Glutamatergic neuron (in vitro differentiated cells): ENCODE measurements around the gene UNC5C. TPM values are rescaled to one million over a fixed set of nuclear protein-coding genes. Genes with fewer than 3 reads are reported as not detected.

Experiments used
- DNase-seq: peaks from one replicate; pipeline ENCODE4 v3.0.0; 2022
- H3K27ac Mint-ChIP-seq: one replicate; pipeline ENCODE4 v1.8.0; 2020; ENCODE audit warnings: mild to moderate bottlenecking, mixed read lengths, inconsistent platforms; ENCODE audit not compliant: unreplicated experiment
- H3K27me3 Mint-ChIP-seq: one replicate; pipeline ENCODE4 v1.8.0; 2020; ENCODE audit warnings: mild to moderate bottlenecking, moderate library complexity, mixed read lengths, inconsistent platforms; ENCODE audit not compliant: unreplicated experiment
- H3K36me3 Mint-ChIP-seq: one replicate; pipeline ENCODE4 v1.8.0; 2020; ENCODE audit warnings: mild to moderate bottlenecking, mixed read lengths, inconsistent platforms; ENCODE audit not compliant: unreplicated experiment
- H3K4me1 Mint-ChIP-seq: one replicate; pipeline ENCODE4 v1.8.0; 2020; ENCODE audit warnings: mild to moderate bottlenecking, low read depth, mixed read lengths, inconsistent platforms; ENCODE audit not compliant: unreplicated experiment
- H3K4me3 Mint-ChIP-seq: one replicate; pipeline ENCODE4 v1.8.0; 2020; ENCODE audit warnings: mild to moderate bottlenecking, mixed read lengths, inconsistent platforms; ENCODE audit not compliant: unreplicated experiment
- H3K9me3 Mint-ChIP-seq: one replicate; pipeline ENCODE4 v1.8.0; 2020; ENCODE audit warnings: mild to moderate bottlenecking, moderate library complexity, mixed read lengths, inconsistent platforms; ENCODE audit not compliant: unreplicated experiment
- CTCF ChIP-seq: fragments of 200-600 bp; sonication (generic); IDR thresholded peaks from one replicate; pipeline ENCODE4 v1.5.0; 2021; ENCODE audit not compliant: partially characterized antibody, unreplicated experiment
- total RNA-seq: library from RNA; stranded (reverse); fragmentation: NEBNext Ultra II Directional; extraction: Animal tissue kit (Norgen Biotek cat#: 25700); gene quantifications from one replicate; pipeline ENCODE4 v1.2.1, GENCODE V29; 2021; ENCODE audit not compliant: unreplicated experiment

The UNC5C gene
- total RNA-seq, 1 donor from 2014 or later: 41.2 TPM

GRCh38 chr4:95541094-95541493 is 7.7 kb downstream of the UNC5C start:
- no peak overlapping the region for H3K4me3 Mint-ChIP-seq
- TF ChIP-seq CTCF: no peak
- peaks cover 3% of the 10 kb centered on the region for H3K27me3 Mint-ChIP-seq
- H3K36me3 Mint-ChIP-seq: no peaks in the 10 kb centered on the region
- H3K27ac Mint-ChIP-seq: no peak overlapping the region
- no peak for DNase-seq
- peaks cover 7% of the 10 kb centered on the region for H3K9me3 Mint-ChIP-seq
- peaks cover 37% of the 10 kb centered on the region for H3K4me1 Mint-ChIP-seq

GRCh38 chr4:95540227-95540626 is 8.5 kb downstream of the UNC5C start:
- Mint-ChIP-seq H3K9me3 (peaks cover 2% of the 10 kb centered on the region), H3K4me3 (peak overlapping the region; percentile 1), H3K27ac (no peak overlapping the region), H3K4me1 (peaks cover 33% of the 10 kb centered on the region), H3K36me3 (no peaks in the 10 kb centered on the region), H3K27me3 (peaks cover 3% of the 10 kb centered on the region)
- DNase-seq: no peak
- no peak for TF ChIP-seq CTCF

DNA sequence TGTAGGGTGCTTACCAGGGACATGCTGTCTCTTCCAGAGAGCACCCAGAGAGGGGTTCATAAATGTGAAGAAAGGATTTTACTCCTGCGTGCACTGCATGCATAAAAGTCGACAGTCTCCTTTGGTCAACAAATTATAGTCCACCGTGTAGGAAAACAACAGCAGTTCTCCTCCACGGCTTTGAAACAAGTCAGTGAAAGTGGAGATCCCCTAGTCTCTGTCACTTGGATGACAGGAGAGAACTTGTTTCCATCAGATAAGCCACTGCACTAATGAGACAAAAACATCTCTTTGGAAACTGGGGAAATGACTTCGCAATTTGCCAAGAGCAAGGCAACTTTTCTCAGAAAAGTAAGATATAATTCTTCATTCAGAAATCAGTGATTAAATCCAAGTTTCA is 9.7 kb downstream of the UNC5C start:
- Mint-ChIP-seq H3K27ac (no peak overlapping the region), H3K27me3 (peaks cover 3% of the 10 kb centered on the region)

GRCh38 chr4:95537863-95538488 is 10.8 kb downstream of the UNC5C start:
- H3K4me3 Mint-ChIP-seq: no peak overlapping the region
- no peaks in the 10 kb centered on the region for H3K36me3 Mint-ChIP-seq
- DNase-seq: no peak
- no peak overlapping the region for H3K27ac Mint-ChIP-seq
- H3K4me1 Mint-ChIP-seq: peaks cover 23% of the 10 kb centered on the region
- H3K27me3 Mint-ChIP-seq: peaks cover 2% of the 10 kb centered on the region
- H3K9me3 Mint-ChIP-seq: peaks cover under 1% of the 10 kb centered on the region
- no peak for TF ChIP-seq CTCF

More for the DNA sequence above, 9.7 kb downstream of the UNC5C start:
- Mint-ChIP-seq H3K36me3 (no peaks in the 10 kb centered on the region), H3K4me3 (no peak overlapping the region), H3K4me1 (peaks cover 27% of the 10 kb centered on the region), H3K9me3 (peaks cover 2% of the 10 kb centered on the region)
- TF ChIP-seq CTCF: no peak
- no peak for DNase-seq

DNA sequence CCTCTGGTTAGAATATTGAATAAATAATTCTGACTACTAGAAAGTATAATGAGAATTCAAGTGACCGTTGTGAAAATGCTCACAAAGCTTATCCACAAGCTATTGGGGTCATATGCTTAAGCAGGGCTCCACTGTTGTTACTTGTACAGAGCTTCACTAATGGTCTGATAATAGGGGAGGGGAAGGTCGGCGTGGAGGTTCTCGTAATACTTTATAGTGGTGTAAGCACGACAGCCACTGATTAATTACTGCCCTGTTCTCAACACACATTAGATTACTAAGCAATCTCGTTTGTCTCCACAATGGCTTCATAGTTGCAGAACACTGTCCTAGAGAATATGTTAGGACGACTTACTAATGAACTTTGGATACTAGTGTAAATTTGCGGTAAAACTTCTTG is 11.6 kb downstream of the UNC5C start:
- peak; percentile 18 for DNase-seq
- no peak overlapping the region for H3K4me3 Mint-ChIP-seq
- peaks cover 23% of the 10 kb centered on the region for H3K4me1 Mint-ChIP-seq
- H3K9me3 Mint-ChIP-seq: no peaks in the 10 kb centered on the region
- no peaks in the 10 kb centered on the region for H3K36me3 Mint-ChIP-seq
- TF ChIP-seq CTCF: no peak
- no peak overlapping the region for H3K27ac Mint-ChIP-seq
- no peaks in the 10 kb centered on the region for H3K27me3 Mint-ChIP-seq
